Heart left ventricle (tissue), 13 donors: ENCODE results near the gene CTCFL.

Source experiments
- CTCF ChIP-seq, 12 donors: fragments of 200-600 bp; sonication (generic) in 4 of 12; IDR thresholded peaks; one replicate each; pipeline versions ENCODE4 v1.5.0 to v1.8.0; 2018 to 2022; ENCODE audit warnings: antibody characterized with exemption in 12 of 12, mild to moderate bottlenecking in 5 of 12
- POLR2A ChIP-seq, 2 donors: fragments of 450-650 bp; IDR thresholded peaks; one replicate each; pipeline ENCODE4 v1.6.1; 2017; ENCODE audit warnings: antibody characterized with exemption in 2 of 2, mild to moderate bottlenecking in 2 of 2, moderate library complexity in 2 of 2
- donor health status: ischemic (EF 13 %, LVEDD 7.1; RV severe dilation, severe dysfunction).
- donor health status: DM: no; HTN: yes; CAD: no.
- donor health status: DM: no; HTN: no; CAD: no.
- donor health status: ischemic (EF 25% LVEDD 6.9; RV normal size, moderate dysfunction).
- donor health status: ischemic (EF 25% LVEDD 5.7; RV mildly dilated, moderate dysfunction).
- donor health status: ischemic (EF 35%, LVEDD 5.7; RV mildly dilated, moderate dysfunction).
- donor health status: nonischemic (EF 11% LVEDD 7.7; RV severe dilation, severe dysfunction).
- donor health status: DM: yes; HTN: yes; CAD: no.
- donor health status: PGD.
- donor health status: ischemic (EF 29% LVEDD 5.4; RV normal size, mild dysfunction).
- donor health status: nonischemic (EF 23%, LVEDD 6.1; RV moderate dilation, normal function).

- TF ChIP-seq CTCF (IDR thresholded peaks at IDR 0.05) (no peak), POLR2A (IDR thresholded peaks at IDR 0.05) (no peak)
Observed at GRCh38 chr20:57450419-57450818, 74.5 kb downstream of the CTCFL start.
